ENCODE data around the gene GALK1. TPM values are rescaled to one million over a fixed set of nuclear protein-coding genes. Genes with fewer than 3 reads are reported as not detected.
"Not testable (repeated sequence)": the region's sequence is repeated elsewhere in the genome, so short reads cannot be mapped to it uniquely, and the experiment has no call there.

GALK1 gene
- total RNA-seq: 53.3 and 54.7 TPM in 2 replicates

- peaks cover 14% of the 10 kb centered on the region for H3K4me1 Mint-ChIP-seq
- peaks cover 2% of the 10 kb centered on the region for H3K36me3 Mint-ChIP-seq (ENCODE audit: low read depth)
- peak; percentile 93 for DNase-seq
- peak within 1 kb of the TSS; percentile 84 for H3K27ac Mint-ChIP-seq
- no peaks in the 10 kb centered on the region for H3K27me3 Mint-ChIP-seq
- peak within 1 kb of the TSS; percentile 88 for H3K4me3 Mint-ChIP-seq
- H3K9me3 Mint-ChIP-seq: no peaks in the 10 kb centered on the region
- intact Hi-C loops (cut with micrococcal nuclease): loop anchor here (2.0 kb wide), 1 partner anchor 14 kb away; a partner anchor contains a TSS
Observed at GRCh38 chr17:75764711-75765421, at the start of gene GALK1. TSS of gene GALK1 (minus strand) at chr17:75765192. CDS start at chr17:75765136, 56 bp downstream.

DNA sequence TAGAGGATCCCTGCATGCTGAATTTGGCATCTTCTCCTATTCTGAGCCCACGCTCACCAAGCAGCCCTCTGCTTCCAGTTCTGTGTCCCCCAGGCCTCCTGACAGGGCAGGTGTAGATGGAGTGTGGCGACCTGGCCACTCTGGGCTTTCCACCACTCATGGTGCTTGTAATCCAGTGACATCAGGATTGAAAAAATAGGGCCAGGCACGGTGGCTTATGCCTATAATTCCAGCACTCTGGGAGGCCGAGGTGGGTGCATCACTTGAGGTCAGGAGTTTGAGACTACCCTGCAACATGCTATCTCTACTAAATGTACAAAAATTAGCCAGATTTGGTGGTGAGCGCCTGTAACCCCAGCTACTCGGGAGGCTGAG, 49.0 kb upstream of the GALK1 start:
- H3K4me3 Mint-ChIP-seq: no peak overlapping the region
- no peaks in the 10 kb centered on the region for H3K9me3 Mint-ChIP-seq
- DNase-seq: no peak
- intact Hi-C loops (cut with micrococcal nuclease): no loop called here
- peaks cover 1% of the 10 kb centered on the region for H3K4me1 Mint-ChIP-seq
- no peaks in the 10 kb centered on the region for H3K27me3 Mint-ChIP-seq
- H3K27ac Mint-ChIP-seq: no peak overlapping the region
- peaks cover 19% of the 10 kb centered on the region for H3K36me3 Mint-ChIP-seq (ENCODE audit: low read depth)

DNA sequence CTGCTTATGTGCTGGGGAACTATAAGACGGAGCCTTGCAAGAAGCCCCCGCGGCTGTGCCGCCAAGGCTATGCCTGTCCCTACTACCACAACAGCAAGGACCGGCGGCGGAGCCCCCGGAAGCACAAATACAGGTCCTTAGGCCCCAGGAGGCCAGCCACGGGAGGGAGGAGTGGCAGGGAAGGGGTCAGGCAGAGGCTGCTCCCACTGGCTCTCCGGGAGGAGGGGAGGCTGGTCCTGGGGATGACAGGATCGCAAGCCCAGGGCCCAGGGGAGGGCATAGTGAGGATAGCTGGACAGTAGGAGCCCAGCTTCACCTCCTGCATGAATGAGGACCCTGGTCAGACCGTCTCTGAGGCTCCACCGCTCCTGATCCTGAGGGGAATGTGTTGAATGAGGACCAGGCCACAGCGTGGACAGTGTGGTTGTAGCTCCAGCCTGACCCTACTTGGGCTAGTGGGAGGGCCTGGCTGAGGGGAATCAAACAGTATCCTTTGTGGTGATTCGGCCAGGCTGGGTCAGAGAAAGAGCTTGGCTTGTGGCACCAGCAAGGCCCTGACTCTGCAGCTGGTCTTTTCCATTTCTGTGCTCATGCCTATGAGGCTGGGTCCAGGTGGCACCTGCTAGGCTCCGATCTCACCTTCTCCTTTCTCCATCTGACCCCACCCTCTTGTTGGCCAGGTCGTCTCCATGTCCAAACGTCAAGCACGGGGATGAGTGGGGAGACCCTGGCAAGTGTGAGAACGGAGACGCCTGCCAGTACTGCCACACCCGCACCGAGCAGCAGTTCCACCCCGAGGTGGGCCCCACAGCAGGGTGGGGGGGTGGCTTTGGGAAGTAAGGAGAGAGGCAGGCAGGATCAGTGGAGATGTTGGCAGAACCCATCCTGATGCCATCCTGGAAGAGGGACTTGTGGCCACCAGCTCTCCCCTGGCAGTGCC, 48.4 kb upstream of the GALK1 start:
- no peak for DNase-seq
- no peaks in the 10 kb centered on the region for H3K27me3 Mint-ChIP-seq
- H3K4me3 Mint-ChIP-seq: no peak overlapping the region
- H3K9me3 Mint-ChIP-seq: no peaks in the 10 kb centered on the region
- intact Hi-C loops (cut with micrococcal nuclease): no loop called here
- peaks cover 5% of the 10 kb centered on the region for H3K4me1 Mint-ChIP-seq
- peaks cover 14% of the 10 kb centered on the region for H3K36me3 Mint-ChIP-seq (ENCODE audit: low read depth)
- no peak overlapping the region for H3K27ac Mint-ChIP-seq

- H3K36me3 Mint-ChIP-seq (ENCODE audit: low read depth): peaks cover 11% of the 10 kb centered on the region
- no peaks in the 10 kb centered on the region for H3K9me3 Mint-ChIP-seq
- H3K4me1 Mint-ChIP-seq: peaks cover 5% of the 10 kb centered on the region
- no peak for DNase-seq
- no peak overlapping the region for H3K4me3 Mint-ChIP-seq
- H3K27ac Mint-ChIP-seq: no peak overlapping the region
- no peaks in the 10 kb centered on the region for H3K27me3 Mint-ChIP-seq
- intact Hi-C loops (cut with micrococcal nuclease): no loop called here
Observed at GRCh38 chr17:75812096-75813013, 47.4 kb upstream of the GALK1 start.

GRCh38 chr17:75811174-75811573, 46.2 kb upstream of the GALK1 start:
- Mint-ChIP-seq H3K27ac (no peak overlapping the region), H3K36me3 (ENCODE audit: low read depth) (peaks cover 11% of the 10 kb centered on the region), H3K4me1 (peaks cover 5% of the 10 kb centered on the region), H3K4me3 (no peak overlapping the region), H3K27me3 (no peaks in the 10 kb centered on the region), H3K9me3 (no peaks in the 10 kb centered on the region)
- intact Hi-C loops (cut with micrococcal nuclease): no loop called here
- no peak for DNase-seq

DNA sequence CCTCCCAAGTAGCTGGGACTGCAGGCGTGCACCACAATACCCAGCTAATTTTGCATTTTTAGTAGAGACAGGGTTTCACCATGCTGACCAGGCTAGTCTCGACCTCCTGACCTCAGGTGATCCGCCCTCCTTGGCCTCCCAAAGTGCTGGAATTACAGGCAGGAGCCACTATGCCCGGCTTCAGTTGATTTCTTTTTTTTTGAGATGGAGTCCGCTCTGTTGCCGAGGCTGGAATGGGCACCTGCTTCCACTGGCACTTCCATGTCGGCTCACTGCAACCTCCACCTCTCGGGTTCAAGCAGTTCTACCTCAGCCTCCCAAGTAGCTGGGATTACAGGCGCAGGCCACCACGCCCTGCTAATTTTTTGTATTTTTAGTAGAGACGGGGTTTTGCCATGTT, 45.8 kb upstream of the GALK1 start:
- H3K4me1 Mint-ChIP-seq; DNase-seq; H3K9me3 Mint-ChIP-seq; intact Hi-C loops (cut with micrococcal nuclease); H3K27ac Mint-ChIP-seq; H3K4me3 Mint-ChIP-seq; H3K27me3 Mint-ChIP-seq: not testable (repeated sequence)
- peaks cover 11% of the 10 kb centered on the region for H3K36me3 Mint-ChIP-seq (ENCODE audit: low read depth)

DNA sequence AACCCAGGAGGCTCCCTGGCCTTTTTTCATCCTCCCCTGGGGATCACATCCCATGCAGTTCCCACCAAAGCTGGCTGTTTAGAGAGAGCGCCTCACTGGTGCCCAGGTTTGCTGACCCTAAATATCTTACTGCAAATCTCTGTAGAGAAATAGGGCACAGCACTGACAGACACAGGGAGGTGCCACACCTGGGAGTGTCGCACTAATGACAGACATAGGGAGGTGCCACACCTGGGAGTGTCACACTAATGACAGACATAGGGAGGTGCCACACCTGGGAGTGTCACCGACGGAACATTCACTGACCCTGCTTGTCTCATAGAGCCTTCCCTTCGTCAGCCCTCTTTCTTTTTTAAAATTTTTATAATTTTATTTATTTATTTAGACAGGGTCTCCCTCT, 45.2 kb upstream of the GALK1 start:
- Mint-ChIP-seq H3K27me3 (no peaks in the 10 kb centered on the region), H3K36me3 (ENCODE audit: low read depth) (peaks cover 11% of the 10 kb centered on the region), H3K9me3 (no peaks in the 10 kb centered on the region), H3K4me1 (peaks cover 5% of the 10 kb centered on the region), H3K4me3 (no peak overlapping the region), H3K27ac (no peak overlapping the region)
- DNase-seq: no peak
- intact Hi-C loops (cut with micrococcal nuclease): no loop called here

DNA sequence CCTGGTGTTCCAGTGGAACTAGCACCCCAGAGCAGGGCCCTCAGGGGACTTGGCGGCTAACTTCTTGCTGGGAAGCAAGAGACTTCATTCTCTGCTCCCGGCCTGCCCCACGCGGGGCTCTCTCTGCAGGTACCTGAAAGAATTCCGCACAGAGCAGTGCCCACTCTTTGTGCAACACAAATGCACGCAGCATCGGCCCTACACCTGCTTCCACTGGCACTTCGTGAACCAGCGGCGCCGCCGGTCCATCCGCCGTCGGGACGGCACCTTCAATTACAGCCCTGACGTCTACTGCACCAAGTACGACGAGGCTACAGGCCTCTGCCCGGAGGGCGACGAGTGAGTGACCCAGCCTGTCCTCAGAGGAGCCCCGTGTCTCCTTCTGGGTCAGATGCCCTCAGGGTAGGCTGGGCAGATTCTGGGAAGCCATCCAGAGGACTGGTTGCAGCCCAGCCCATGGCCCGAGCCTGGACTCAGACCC, 44.7 kb upstream of the GALK1 start:
- Mint-ChIP-seq H3K4me3 (no peak overlapping the region), H3K9me3 (no peaks in the 10 kb centered on the region), H3K27me3 (no peaks in the 10 kb centered on the region), H3K27ac (no peak overlapping the region), H3K36me3 (ENCODE audit: low read depth) (peaks cover 11% of the 10 kb centered on the region), H3K4me1 (peaks cover 5% of the 10 kb centered on the region)
- intact Hi-C loops (cut with micrococcal nuclease): no loop called here
- no peak for DNase-seq

DNA sequence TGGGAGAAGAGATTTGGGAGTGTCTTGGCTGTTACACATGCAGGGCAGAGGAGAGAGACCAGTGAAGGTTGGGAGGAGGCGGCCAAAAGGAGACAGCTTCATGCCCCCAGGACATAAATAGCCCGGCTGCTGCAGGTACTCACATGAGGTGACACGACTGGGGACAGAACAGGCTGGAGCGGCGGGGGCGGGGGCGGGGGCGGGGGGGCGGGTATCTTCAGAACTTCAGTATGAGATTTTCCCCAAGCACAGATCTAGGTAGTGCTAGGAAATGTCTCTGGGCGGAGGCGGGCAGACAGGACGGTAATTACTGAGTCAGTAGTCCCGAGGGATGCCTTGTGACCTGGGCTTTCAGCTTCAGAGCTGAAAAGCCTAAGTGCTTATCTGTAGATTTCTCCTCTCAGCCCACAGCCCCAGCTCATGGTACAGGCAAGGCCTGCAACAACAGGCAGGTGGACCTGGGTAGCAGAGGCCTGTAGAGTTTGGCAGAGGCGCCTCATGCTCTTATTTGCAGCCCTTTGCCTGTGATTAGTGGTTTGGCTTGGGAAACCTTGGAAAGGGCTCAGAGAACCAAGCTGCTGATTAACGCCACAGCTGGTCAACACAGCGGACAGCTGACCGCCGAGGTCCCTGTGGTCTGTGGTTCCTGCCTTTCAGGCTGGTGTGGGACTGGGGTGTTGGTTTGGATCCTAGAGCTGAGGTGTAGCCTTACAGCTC, 44.1 kb upstream of the GALK1 start:
- intact Hi-C loops (cut with micrococcal nuclease): no loop called here
- no peak for DNase-seq
- Mint-ChIP-seq H3K27me3 (no peaks in the 10 kb centered on the region), H3K4me3 (no peak overlapping the region), H3K36me3 (ENCODE audit: low read depth) (peaks cover 8% of the 10 kb centered on the region), H3K27ac (no peak overlapping the region), H3K9me3 (no peaks in the 10 kb centered on the region), H3K4me1 (peaks cover 9% of the 10 kb centered on the region)

DNA sequence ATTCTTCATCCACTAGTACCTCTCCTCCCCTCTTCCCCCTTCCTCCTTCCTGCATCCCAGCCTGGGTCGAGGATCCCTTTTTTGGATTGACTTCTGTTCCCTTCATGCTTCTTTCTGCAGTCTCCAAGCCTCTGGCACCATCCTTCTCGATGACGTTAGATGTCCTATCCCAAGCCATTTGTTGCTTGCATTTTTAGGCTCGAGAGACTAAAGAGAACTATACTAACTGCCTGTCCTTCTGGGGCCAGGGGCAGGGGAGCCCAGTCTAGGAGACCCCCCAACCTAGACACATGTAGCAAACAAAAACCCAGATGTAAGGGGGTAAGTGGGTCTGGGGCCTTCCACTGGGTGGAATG, 43.5 kb upstream of the GALK1 start:
- Mint-ChIP-seq H3K9me3 (no peaks in the 10 kb centered on the region), H3K4me3 (no peak overlapping the region), H3K36me3 (ENCODE audit: low read depth) (peaks cover 8% of the 10 kb centered on the region), H3K4me1 (peaks cover 14% of the 10 kb centered on the region), H3K27ac (no peak overlapping the region), H3K27me3 (no peaks in the 10 kb centered on the region)
- intact Hi-C loops (cut with micrococcal nuclease): no loop called here
- no peak for DNase-seq

DNA sequence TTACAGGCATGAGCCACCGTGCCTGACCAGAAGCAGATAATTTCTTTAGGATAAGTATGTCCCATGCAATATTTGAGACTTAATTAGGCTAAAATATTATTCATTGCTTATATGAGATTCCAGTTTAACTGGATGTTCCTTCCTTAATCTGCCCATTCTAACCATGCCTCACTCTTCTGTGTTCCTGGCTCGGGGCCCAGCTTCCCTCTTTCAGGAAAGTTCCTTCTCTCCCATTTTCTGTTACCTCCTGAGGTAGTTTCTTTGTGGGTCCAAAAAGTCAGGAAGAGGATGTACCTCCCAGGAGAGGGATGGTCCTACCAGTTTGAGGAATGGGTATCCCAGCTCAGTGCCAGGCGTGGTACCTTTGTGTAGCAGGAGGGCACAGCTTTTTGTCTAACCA, 42.9 kb upstream of the GALK1 start:
- H3K27me3 Mint-ChIP-seq: no peaks in the 10 kb centered on the region
- DNase-seq: no peak
- peaks cover 6% of the 10 kb centered on the region for H3K36me3 Mint-ChIP-seq (ENCODE audit: low read depth)
- no peak overlapping the region for H3K27ac Mint-ChIP-seq
- H3K9me3 Mint-ChIP-seq: no peaks in the 10 kb centered on the region
- H3K4me1 Mint-ChIP-seq: peaks cover 18% of the 10 kb centered on the region
- no peak overlapping the region for H3K4me3 Mint-ChIP-seq
- intact Hi-C loops (cut with micrococcal nuclease): no loop called here

DNA sequence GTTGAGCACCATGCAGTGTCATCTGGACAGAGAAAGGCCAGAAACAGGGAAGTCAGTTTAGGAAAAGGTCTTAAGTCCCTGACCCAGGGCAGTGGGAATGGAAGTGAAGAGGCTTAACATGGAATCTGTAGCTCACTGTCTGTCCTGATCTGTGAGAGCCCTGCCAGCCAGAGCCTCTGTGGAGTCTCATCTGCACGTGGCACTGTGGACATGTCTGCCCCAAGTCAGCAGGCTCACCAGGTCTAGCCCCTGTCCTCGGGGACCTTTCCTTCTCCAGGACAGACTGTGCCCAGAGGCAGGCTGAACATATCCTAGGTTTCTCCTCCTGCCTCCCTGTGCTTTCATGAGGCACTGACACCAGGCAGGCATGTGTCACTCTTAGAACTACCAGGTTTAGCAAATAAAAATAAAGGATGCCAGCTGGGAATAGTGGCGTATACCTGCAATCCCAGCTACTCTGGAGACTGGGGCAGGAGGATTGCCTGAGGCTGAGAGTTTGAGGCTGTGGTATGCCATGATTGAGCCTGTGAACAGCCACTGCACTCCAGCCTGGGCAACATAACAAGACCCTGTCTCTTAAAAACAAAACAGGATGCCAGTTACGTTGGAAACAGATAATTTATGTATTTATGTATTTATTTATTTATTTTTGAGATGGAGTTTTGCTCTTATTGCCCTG, 42.0 kb upstream of the GALK1 start:
- H3K4me3 Mint-ChIP-seq: no peak overlapping the region
- intact Hi-C loops (cut with micrococcal nuclease): no loop called here
- no peak for DNase-seq
- no peaks in the 10 kb centered on the region for H3K27me3 Mint-ChIP-seq
- H3K4me1 Mint-ChIP-seq: peaks cover 18% of the 10 kb centered on the region
- H3K36me3 Mint-ChIP-seq (ENCODE audit: low read depth): peaks cover 2% of the 10 kb centered on the region
- no peaks in the 10 kb centered on the region for H3K9me3 Mint-ChIP-seq
- H3K27ac Mint-ChIP-seq: no peak overlapping the region

DNA sequence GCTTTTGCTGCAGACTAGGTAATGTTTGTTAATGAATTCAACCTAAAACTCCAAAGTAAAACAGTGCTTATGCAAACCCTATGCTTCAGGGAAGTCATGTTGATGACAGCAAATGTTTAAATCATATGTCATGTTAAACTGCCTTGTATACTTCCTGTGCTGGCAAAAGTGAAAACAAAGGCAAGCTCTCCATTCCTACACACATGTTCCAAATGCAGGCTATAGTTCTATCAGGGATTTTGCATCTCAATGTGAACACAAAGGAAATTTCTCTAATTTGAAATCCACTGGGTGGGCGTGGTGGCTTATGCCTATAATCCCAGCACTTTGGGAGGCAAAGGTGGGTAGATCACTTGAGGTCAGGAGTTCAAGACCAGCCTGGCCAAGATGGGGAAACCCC, 38.9 kb upstream of the GALK1 start:
- Mint-ChIP-seq H3K36me3 (ENCODE audit: low read depth) (peaks cover 5% of the 10 kb centered on the region), H3K27ac (peak overlapping the region; percentile 53)

More for the DNA sequence above, 38.9 kb upstream of the GALK1 start:
- DNase-seq: no peak
- no peak overlapping the region for H3K4me3 Mint-ChIP-seq
- H3K4me1 Mint-ChIP-seq: peaks cover 16% of the 10 kb centered on the region
- H3K9me3 Mint-ChIP-seq: no peaks in the 10 kb centered on the region
- no peaks in the 10 kb centered on the region for H3K27me3 Mint-ChIP-seq
- intact Hi-C loops (cut with micrococcal nuclease): no loop called here
